Spleen (tissue), 7 donors: Measurements from ENCODE around the gene BEND3.

ENCODE experiments used
- CTCF ChIP-seq, 11 experiments: fragments of 200-600 bp in 7 of 11; fragments of 450-650 bp in 4 of 11; sonication (generic) in 4 of 11; IDR thresholded peaks in 8 of 11; conservative IDR thresholded peaks in 3 of 11; 1 replicate in 7 of 11; 2 replicates in 4 of 11; pipeline versions ENCODE4 v1.4.0 to v1.8.0; 2016 to 2021; ENCODE audit warnings: antibody characterized with exemption in 11 of 11, inconsistent platforms in 4 of 11, mild to moderate bottlenecking in 1 of 11
- POLR2A ChIP-seq, 3 donors: fragments of 450-650 bp; IDR thresholded peaks; one replicate each; pipeline ENCODE4 v1.5.1; 2017; ENCODE audit warnings: antibody characterized with exemption in 3 of 3, mild to moderate bottlenecking in 1 of 3
- POLR2AphosphoS5 ChIP-seq, 3 donors: sonication (generic); formaldehyde crosslinking; IDR thresholded peaks; one replicate each; pipeline ENCODE4 v1.5.1; 2017; ENCODE audit warnings: antibody characterized with exemption in 3 of 3
- donor health status: DM: no; HTN: no; CAD: no; lungs with moderate emphysema.
- donor health status: DM: no; HTN: no; CAD: no.
- donor health status: DM: no; HTN: no; CAD: no.

- TF ChIP-seq POLR2A (IDR thresholded peaks at IDR 0.05) = no peak
- TF ChIP-seq CTCF (IDR thresholded peaks at IDR 0.05 in 8 of 11, conservative IDR thresholded peaks at IDR 0.05 in 3 of 11) = no peak
- no peak for TF ChIP-seq POLR2AphosphoS5 (IDR thresholded peaks at IDR 0.05)
These were observed 44.6 kb downstream of the BEND3 start for GRCh38 chr6:107070686-107071085.
